HepG2 (cell line): ENCODE results near the gene GEMIN4. TPM values are rescaled to one million over a fixed set of nuclear protein-coding genes. Genes with fewer than 3 reads are reported as not detected.

ENCODE experiments used
- BORCS8-MEF2B ChIP-seq: sonication (generic); formaldehyde crosslinking; IDR thresholded peaks from 2 replicates; pipeline ENCODE4 v1.8.0; 2022; ENCODE audit warnings: mild to moderate bottlenecking, missing genetic modification reagents
- ELF1 ChIP-seq: sonication (generic); formaldehyde crosslinking; IDR thresholded peaks from 2 replicates; pipeline ENCODE4 v1.4.0; 2020; ENCODE audit warnings: missing genetic modification reagents
- EZH2 ChIP-seq: conservative IDR thresholded peaks from 2 replicates; pipeline ENCODE4 v1.6.1; 2012; ENCODE audit warnings: mild to moderate bottlenecking, low read depth, low read length, moderate library complexity
- GABPA ChIP-seq, 2 experiments: IDR thresholded peaks; 2 replicates each; pipeline ENCODE4 v1.6.1; 2011 to 2016; ENCODE audit warnings: low read depth in 2 of 2, low read length in 1 of 2, missing biosample characterization in 1 of 2, missing genetic modification characterization in 1 of 2
- KLF9 ChIP-seq: IDR thresholded peaks from 2 replicates; pipeline ENCODE4 v1.6.1; 2016; ENCODE audit warnings: low read depth
- MBNL3 ChIP-seq: fragments of 250-450 bp; sonication (Bioruptor Pico); conservative IDR thresholded peaks from 2 replicates; pipeline ENCODE4 v1.8.0; 2022; ENCODE audit warnings: mild to moderate bottlenecking, inconsistent platforms
- MLXIP ChIP-seq: sonication (generic); formaldehyde crosslinking; IDR thresholded peaks from 2 replicates; pipeline ENCODE4 v1.9.0; 2021; ENCODE audit warnings: missing genetic modification reagents, borderline replicate concordance
- PHB2 ChIP-seq: fragments of 450-650 bp; IDR thresholded peaks from 2 replicates; pipeline ENCODE4 v1.6.1; 2018; ENCODE audit not compliant: partially characterized antibody
- PHF21A ChIP-seq: sonication (generic); formaldehyde crosslinking; IDR thresholded peaks from 2 replicates; pipeline ENCODE4 v1.5.0; 2020; ENCODE audit warnings: mild to moderate bottlenecking, missing genetic modification reagents
- PRDM10 ChIP-seq: sonication (generic); formaldehyde crosslinking; IDR thresholded peaks from 2 replicates; pipeline ENCODE4 v1.4.0; 2020; ENCODE audit warnings: low read depth, missing genetic modification reagents
- PRDM15 ChIP-seq: sonication (generic); formaldehyde crosslinking; IDR thresholded peaks from 2 replicates; pipeline ENCODE4 v1.4.0; 2020; ENCODE audit warnings: missing genetic modification reagents
- RFX5 ChIP-seq: IDR thresholded peaks from 2 replicates; pipeline ENCODE4 v1.6.1; 2011; ENCODE audit warnings: low read depth, low read length, improper control_type of control experiment
- SP140L ChIP-seq: sonication (generic); formaldehyde crosslinking; IDR thresholded peaks from 2 replicates; pipeline ENCODE4 v1.4.0; 2020; ENCODE audit warnings: missing genetic modification reagents, borderline replicate concordance
- ZFP36L2 ChIP-seq: sonication (generic); formaldehyde crosslinking; IDR thresholded peaks from 2 replicates; pipeline ENCODE4 v1.4.0; 2020; ENCODE audit warnings: missing genetic modification reagents
- ZNF260 ChIP-seq: sonication (generic); formaldehyde crosslinking; IDR thresholded peaks from 2 replicates; pipeline ENCODE4 v1.4.0; 2020; ENCODE audit warnings: missing genetic modification reagents, low read depth, mild to moderate bottlenecking, borderline replicate concordance
- ZNF552 ChIP-seq: sonication (generic); formaldehyde crosslinking; IDR thresholded peaks from 2 replicates; pipeline ENCODE4 v1.9.0; 2022; ENCODE audit warnings: missing genetic modification reagents, mild to moderate bottlenecking, borderline replicate concordance
- ZNF720 ChIP-seq: sonication (generic); formaldehyde crosslinking; IDR thresholded peaks from 2 replicates; pipeline ENCODE4 v1.4.0; 2020; ENCODE audit warnings: missing genetic modification reagents
- polyA plus RNA-seq, 8 experiments: library from polyadenylated mRNA; depleted of rRNA in 3 of 8; stranded (reverse) in 7 of 8; unstranded in 1 of 8; fragments of >200 nt; fragmentation: Illumina TruSeq in 4 of 8; extraction: Trizol in 4 of 8; gene quantifications; 2 replicates each; pipeline versions ENCODE4 v1.2.1 to v1.2.3, GENCODE V29; 2011 to 2016; ENCODE audit warnings: low read depth in 4 of 8, missing spikeins in 1 of 8, mixed read lengths in 1 of 8; ENCODE audit not compliant: insufficient read depth in 1 of 8
- total RNA-seq, 5 experiments: library from RNA; depleted of rRNA; stranded (reverse); fragments of >200 nt; fragmentation: Illumina TruSeq; extraction: Trizol; gene quantifications; 2 replicates each; pipeline ENCODE4 v1.2.3, GENCODE V29; 2016; ENCODE audit warnings: low read depth in 1 of 5

Gene GEMIN4
- total and polyA plus RNA-seq, 2 of the 13 experiments (the other 11 are each of a cell fraction or from before 2014, with no cell fraction given): 10.8 to 22.7 TPM

- TF ChIP-seq PRDM15 (CRISPR knock-in tag) (no peak), ZFP36L2 (no peak), PRDM10 (peak; percentile 61), BORCS8-MEF2B (CRISPR knock-in tag) (no peak; the same call in 1 of the 2 replicates), MLXIP (peak; percentile 85; the same call in 1 of the 2 replicates), SP140L (CRISPR knock-in tag) (peak; percentile 12; the same call in 1 of the 2 replicates), RFX5 (peak; percentile 78), GABPA (IDR thresholded peaks at IDR 0.05; ENCODE audit: low read depth, low read length) (no peak), GABPA (CRISPR knock-in tag; IDR thresholded peaks at IDR 0.05; ENCODE audit: low read depth) (peak; percentile 43; the same call in 1 of the 2 replicates), ZNF720 (CRISPR knock-in tag) (no peak), PHB2 (no peak), ELF1 (CRISPR knock-in tag) (peak; percentile 74), KLF9 (CRISPR knock-in tag) (peak; percentile 98), ZNF260 (CRISPR knock-in tag) (no peak), PHF21A (CRISPR knock-in tag) (peak; percentile 42; the same call in 1 of the 2 replicates), MBNL3 (CRISPR knock-in tag) (no peak), EZH2 (no peak), ZNF552 (CRISPR knock-in tag) (peak; percentile 90)
Observed at GRCh38 chr17:781805-782731, 30.0 kb upstream of the GEMIN4 start, which contains the start of the genes GLOD4 and MRM3 (continued).
